HL-60 (cell line): Measurements from ENCODE around the gene RYR2.

Experiments used
- TF ChIP-seq, protein P1 (sequence below): IDR thresholded peaks from 2 replicates; pipeline ENCODE4 v1.6.1; 2012; ENCODE audit warnings: low read depth; ENCODE audit not compliant: insufficient replicate concordance
- TF ChIP-seq, protein P2 (sequence below): IDR thresholded peaks from one replicate; pipeline ENCODE4 v1.5.1; 2011; ENCODE audit warnings: low read length, control low read depth, inconsistent platforms; ENCODE audit not compliant: insufficient read depth

DNA sequence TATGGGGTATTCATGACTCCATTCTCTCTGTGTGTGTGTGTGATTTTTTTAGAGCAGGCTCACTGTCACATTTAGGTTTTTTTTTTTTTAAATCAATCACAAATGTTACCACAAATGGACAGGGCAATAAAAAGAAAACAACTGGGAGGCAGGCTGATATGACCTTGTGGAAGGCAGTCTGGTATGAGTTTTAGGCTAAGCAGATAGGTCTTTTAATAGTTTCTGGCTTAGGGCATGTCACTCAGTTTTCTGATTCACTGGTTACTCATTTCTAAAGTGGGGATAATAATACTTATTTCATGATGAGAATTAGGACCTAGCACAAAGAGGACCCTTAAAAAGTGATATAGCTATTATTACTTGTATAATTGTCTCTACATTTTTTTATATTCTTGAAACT is 278.9 kb downstream of the RYR2 start:
- TF ChIP-seq, protein P1, sequence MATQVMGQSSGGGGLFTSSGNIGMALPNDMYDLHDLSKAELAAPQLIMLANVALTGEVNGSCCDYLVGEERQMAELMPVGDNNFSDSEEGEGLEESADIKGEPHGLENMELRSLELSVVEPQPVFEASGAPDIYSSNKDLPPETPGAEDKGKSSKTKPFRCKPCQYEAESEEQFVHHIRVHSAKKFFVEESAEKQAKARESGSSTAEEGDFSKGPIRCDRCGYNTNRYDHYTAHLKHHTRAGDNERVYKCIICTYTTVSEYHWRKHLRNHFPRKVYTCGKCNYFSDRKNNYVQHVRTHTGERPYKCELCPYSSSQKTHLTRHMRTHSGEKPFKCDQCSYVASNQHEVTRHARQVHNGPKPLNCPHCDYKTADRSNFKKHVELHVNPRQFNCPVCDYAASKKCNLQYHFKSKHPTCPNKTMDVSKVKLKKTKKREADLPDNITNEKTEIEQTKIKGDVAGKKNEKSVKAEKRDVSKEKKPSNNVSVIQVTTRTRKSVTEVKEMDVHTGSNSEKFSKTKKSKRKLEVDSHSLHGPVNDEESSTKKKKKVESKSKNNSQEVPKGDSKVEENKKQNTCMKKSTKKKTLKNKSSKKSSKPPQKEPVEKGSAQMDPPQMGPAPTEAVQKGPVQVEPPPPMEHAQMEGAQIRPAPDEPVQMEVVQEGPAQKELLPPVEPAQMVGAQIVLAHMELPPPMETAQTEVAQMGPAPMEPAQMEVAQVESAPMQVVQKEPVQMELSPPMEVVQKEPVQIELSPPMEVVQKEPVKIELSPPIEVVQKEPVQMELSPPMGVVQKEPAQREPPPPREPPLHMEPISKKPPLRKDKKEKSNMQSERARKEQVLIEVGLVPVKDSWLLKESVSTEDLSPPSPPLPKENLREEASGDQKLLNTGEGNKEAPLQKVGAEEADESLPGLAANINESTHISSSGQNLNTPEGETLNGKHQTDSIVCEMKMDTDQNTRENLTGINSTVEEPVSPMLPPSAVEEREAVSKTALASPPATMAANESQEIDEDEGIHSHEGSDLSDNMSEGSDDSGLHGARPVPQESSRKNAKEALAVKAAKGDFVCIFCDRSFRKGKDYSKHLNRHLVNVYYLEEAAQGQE, result no peak
- TF ChIP-seq, protein P2, sequence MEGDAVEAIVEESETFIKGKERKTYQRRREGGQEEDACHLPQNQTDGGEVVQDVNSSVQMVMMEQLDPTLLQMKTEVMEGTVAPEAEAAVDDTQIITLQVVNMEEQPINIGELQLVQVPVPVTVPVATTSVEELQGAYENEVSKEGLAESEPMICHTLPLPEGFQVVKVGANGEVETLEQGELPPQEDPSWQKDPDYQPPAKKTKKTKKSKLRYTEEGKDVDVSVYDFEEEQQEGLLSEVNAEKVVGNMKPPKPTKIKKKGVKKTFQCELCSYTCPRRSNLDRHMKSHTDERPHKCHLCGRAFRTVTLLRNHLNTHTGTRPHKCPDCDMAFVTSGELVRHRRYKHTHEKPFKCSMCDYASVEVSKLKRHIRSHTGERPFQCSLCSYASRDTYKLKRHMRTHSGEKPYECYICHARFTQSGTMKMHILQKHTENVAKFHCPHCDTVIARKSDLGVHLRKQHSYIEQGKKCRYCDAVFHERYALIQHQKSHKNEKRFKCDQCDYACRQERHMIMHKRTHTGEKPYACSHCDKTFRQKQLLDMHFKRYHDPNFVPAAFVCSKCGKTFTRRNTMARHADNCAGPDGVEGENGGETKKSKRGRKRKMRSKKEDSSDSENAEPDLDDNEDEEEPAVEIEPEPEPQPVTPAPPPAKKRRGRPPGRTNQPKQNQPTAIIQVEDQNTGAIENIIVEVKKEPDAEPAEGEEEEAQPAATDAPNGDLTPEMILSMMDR, result no peak
